GM06990 (cell line): ENCODE results near the gene SEMA6C.
"Not testable (repeated sequence)": the region's sequence is repeated elsewhere in the genome, so short reads cannot be mapped to it uniquely, and the experiment has no call there.

ENCODE experiments used
- DNase-seq: peaks from one replicate; pipeline ENCODE4 v3.0.0-alpha.2; 2011; ENCODE audit not compliant: insufficient read length; ENCODE audit errors: extremely low read depth
- H3K27me3 ChIP-seq: replicated peaks from 2 replicates; pipeline ENCODE4 v1.6.0; 2011; ENCODE audit warnings: low read length; ENCODE audit not compliant: control insufficient read depth, insufficient read depth
- H3K36me3 ChIP-seq: 2 replicates; pipeline ENCODE4 v1.5.1; 2011; ENCODE audit warnings: low read length; ENCODE audit not compliant: control insufficient read depth, insufficient read depth
- H3K4me3 ChIP-seq: replicated peaks from 2 replicates; pipeline ENCODE4 v1.5.1; 2011; ENCODE audit warnings: low read depth, mild to moderate bottlenecking, control low read depth, low read length
- CTCF ChIP-seq: IDR thresholded peaks from 2 replicates; pipeline ENCODE4 v1.5.1; 2011; ENCODE audit warnings: low read length, control low read depth, mild to moderate bottlenecking, inconsistent platforms; ENCODE audit not compliant: insufficient read depth, poor library complexity, severe bottlenecking

SEMA6C gene

GRCh38 chr1:151113877-151114276, 32.6 kb downstream of the SEMA6C start:
- Histone ChIP-seq H3K36me3 (no peaks in the 10 kb centered on the region; the same call in 1 of the 2 replicates), H3K4me3 (no peak overlapping the region), H3K27me3 (no peaks in the 10 kb centered on the region)
- TF ChIP-seq CTCF = no peak
- DNase-seq = no peak

GRCh38 chr1:151108331-151108730, 38.1 kb downstream of the SEMA6C start:
- Histone ChIP-seq H3K36me3 (no peaks in the 10 kb centered on the region; the same call in none of the 2 replicates), H3K4me3 (no peak overlapping the region), H3K27me3 (no peaks in the 10 kb centered on the region)
- DNase-seq = no peak
- TF ChIP-seq CTCF = no peak

GRCh38 chr1:151106894-151107293, 39.5 kb downstream of the SEMA6C start:
- TF ChIP-seq CTCF = no peak
- no peaks in the 10 kb centered on the region for H3K27me3 ChIP-seq
- H3K36me3 ChIP-seq = no peaks in the 10 kb centered on the region; the same call in 1 of the 2 replicates
- H3K4me3 ChIP-seq = no peak overlapping the region
- DNase-seq = no peak

GRCh38 chr1:151104630-151105029, 41.8 kb downstream of the SEMA6C start:
- no peak for TF ChIP-seq CTCF

GRCh38 chr1:151098126-151098525, 48.3 kb downstream of the SEMA6C start:
- DNase-seq = no peak
- H3K27me3 ChIP-seq = no peaks in the 10 kb centered on the region
- no peak overlapping the region for H3K4me3 ChIP-seq
- no peaks in the 10 kb centered on the region for H3K36me3 ChIP-seq
- TF ChIP-seq CTCF = no peak

More at GRCh38 chr1:151104630-151105029, 41.8 kb downstream of the SEMA6C start:
- DNase-seq = no peak
- no peak overlapping the region for H3K4me3 ChIP-seq
- H3K27me3 ChIP-seq = no peaks in the 10 kb centered on the region
- H3K36me3 ChIP-seq = no peaks in the 10 kb centered on the region; the same call in 1 of the 2 replicates

- not testable (repeated sequence) for H3K27me3 ChIP-seq, H3K36me3 ChIP-seq, DNase-seq
Observed at GRCh38 chr1:151097426-151097825, 49.0 kb downstream of the SEMA6C start.

More at GRCh38 chr1:151097426-151097825, 49.0 kb downstream of the SEMA6C start:
- H3K4me3 ChIP-seq = not testable (repeated sequence)
